NCI-H524 (cell line): ENCODE measurements around the gene CNN2.
A peak's percentile ranks its signal among the peaks of the same experiment; 100 is the strongest.

Source experiments
- DNase-seq, 2 experiments: peaks; one replicate each; lab custom pipeline; 2025; lab: John Stamatoyannopoulos, UW

CNN2 gene

GRCh38 chr19:995051-995827, 31.2 kb upstream of the CNN2 start:
- peak in 1 of 2 experiments; percentile 21 for DNase-seq

- peak in 1 of 2 experiments; percentile 36 for DNase-seq
These were observed 30.2 kb upstream of the CNN2 start for GRCh38 chr19:996051-996838.

- DNase-seq = no peak
These were observed 28.3 kb upstream of the CNN2 start for GRCh38 chr19:998064-998463.

GRCh38 chr19:999379-999719, 27.1 kb upstream of the CNN2 start:
- no peak for DNase-seq

- peak in 1 of 2 experiments; percentile 48 for DNase-seq
These were observed 26.3 kb upstream of the CNN2 start, which contains the start of gene GRIN3B for GRCh38 chr19:1000095-1000494. GRIN3B (plus strand) TSS chr19:1000419; CDS start chr19:1000438, 19 bp downstream.

- no peak for DNase-seq
These were observed 25.5 kb upstream of the CNN2 start for GRCh38 chr19:1000591-1001537.

- peak; percentile 17 to 53 for DNase-seq
These were observed 24.8 kb upstream of the CNN2 start for GRCh38 chr19:1001538-1002166.

- DNase-seq = no peak
These were observed 23.8 kb upstream of the CNN2 start for GRCh38 chr19:1002600-1002999.

- no peak for DNase-seq
These were observed 23.1 kb upstream of the CNN2 start for GRCh38 chr19:1003283-1003682.

GRCh38 chr19:1004204-1004802, 22.1 kb upstream of the CNN2 start:
- DNase-seq = no peak

GRCh38 chr19:1004803-1005664, 21.4 kb upstream of the CNN2 start:
- DNase-seq = no peak

GRCh38 chr19:1006711-1007398, 19.6 kb upstream of the CNN2 start:
- DNase-seq = no peak

- DNase-seq = no peak
These were observed 18.8 kb upstream of the CNN2 start for GRCh38 chr19:1007399-1008251.

GRCh38 chr19:1008268-1009040, 18.0 kb upstream of the CNN2 start:
- no peak for DNase-seq

- DNase-seq = no peak
These were observed 17.1 kb upstream of the CNN2 start for GRCh38 chr19:1009041-1009980.

GRCh38 chr19:1009981-1010538, 16.3 kb upstream of the CNN2 start:
- DNase-seq = no peak
